ENCODE results near the gene ZNF839. TPM values are rescaled to one million over a fixed set of nuclear protein-coding genes. Genes with fewer than 3 reads are reported as not detected.

The ZNF839 gene
- total and polyA plus RNA-seq, 12 donors, result 3.8 to 13.4 (median 8.4) TPM

- Histone ChIP-seq H3K9me3 (no peaks in the 10 kb centered on the region), H3K36me3 (peaks cover 0 to 2% (median 0%) of the 10 kb centered on the region in 9 donors), H3K27ac (peak overlapping the region; percentile 30 to 98 (median 92)), H3K4me3 (peak overlapping the region; percentile 29 to 76 (median 60)), H3K27me3 (no peaks in the 10 kb centered on the region), H3K4me1 (peaks cover 0 to 61% (median 51%) of the 10 kb centered on the region in 9 donors)
- peak; percentile 57 to 93 (median 87) for TF ChIP-seq CTCF (IDR thresholded peaks at IDR 0.05)
- 1 to 2% methylated on average over 54 of the region's 54 CpGs for WGBS, 2 donors
- ATAC-seq, result peak; percentile 78 to 89 (median 83)
- peak; percentile 92 to 94 for DNase-seq
- intact Hi-C loops (cut with DNase I), result loop anchor here in 7 of 10 donors (2.0 to 10.0 kb wide), 9 partner anchors 45 to 355 kb away; partner anchors contain the start of genes DYNC1H1 (in 3 of the 7), HSP90AA1 (in 3 of the 7), CINP (in 1 of the 7) and TECPR2 (in 1 of the 7)
Observed at GRCh38 chr14:102316743-102317563, 2.6 kb upstream of the ZNF839 start.

- peak in 1 of 2 donors; percentile 60 for DNase-seq
Observed at GRCh38 chr14:102317564-102318248, 1.8 kb upstream of the ZNF839 start.

GRCh38 chr14:102318781-102319276 lies 717 bp upstream of the ZNF839 start:
- intact Hi-C loops (cut with DNase I), result loop anchor here in 7 of 10 donors (2.0 to 10.0 kb wide), 9 partner anchors 43 to 357 kb away; partner anchors contain the start of genes DYNC1H1 (in 3 of the 7), HSP90AA1 (in 2 of the 7), CINP (in 1 of the 7) and TECPR2 (in 1 of the 7)
- DNase-seq (no peak), ATAC-seq (no peak)
- no peak for TF ChIP-seq CTCF (IDR thresholded peaks at IDR 0.05)
- Histone ChIP-seq H3K27me3 (no peaks in the 10 kb centered on the region), H3K9me3 (no peaks in the 10 kb centered on the region), H3K27ac (peak overlapping the region; percentile 83 to 98 (median 92)), H3K36me3 (peaks cover 0 to 9% (median 0%) of the 10 kb centered on the region in 9 donors), H3K4me3 (peak overlapping the region; percentile 45 to 87 (median 74)), H3K4me1 (peaks cover 0 to 63% (median 45%) of the 10 kb centered on the region in 9 donors)
- WGBS, 2 donors, result 68 to 71% methylated on average over 15 of the region's 15 CpGs

More at GRCh38 chr14:102317564-102318248, 1.8 kb upstream of the ZNF839 start:
- 35 to 50% methylated on average over 12 of the region's 12 CpGs for WGBS, 2 donors
- intact Hi-C loops (cut with DNase I), result loop anchor here in 7 of 10 donors (2.0 to 10.0 kb wide), 10 partner anchors 45 to 355 kb away; partner anchors contain the start of genes DYNC1H1 (in 3 of the 7), HSP90AA1 (in 3 of the 7), CINP (in 1 of the 7) and TECPR2 (in 1 of the 7)
- H3K27me3 ChIP-seq, result no peaks in the 10 kb centered on the region
- H3K4me3 ChIP-seq, result peak overlapping the region in 9 of 10 donors; percentile 25 to 76 (median 59)
- H3K9me3 ChIP-seq, result no peaks in the 10 kb centered on the region
- peaks cover 0 to 61% (median 51%) of the 10 kb centered on the region in 9 donors for H3K4me1 ChIP-seq
- peak in 7 of 8 donors; percentile 1 to 51 (median 39) for ATAC-seq
- peak overlapping the region; percentile 48 to 98 (median 92) for H3K27ac ChIP-seq
- TF ChIP-seq CTCF (IDR thresholded peaks at IDR 0.05), result peak in 4 of 9 donors; percentile 11 to 41 (median 38)
- peaks cover 0 to 9% (median 0%) of the 10 kb centered on the region in 9 donors for H3K36me3 ChIP-seq

Measured in heart right ventricle (tissue), 16 donors.